HG03196 (cell line): Measurements from ENCODE around the gene C7orf25.
"Not testable (repeated sequence)": the region's sequence is repeated elsewhere in the genome, so short reads cannot be mapped to it uniquely, and the experiment has no call there.

Source experiments
- ATAC-seq: cut with Tn5 transposase; IDR thresholded peaks from one replicate; pipeline ENCODE4 v1.9.1; 2021; ENCODE audit not compliant: unreplicated experiment

The C7orf25 gene

GRCh38 chr7:42930889-42931288 lies 19.0 kb upstream of the C7orf25 start:
- ATAC-seq: no peak

- ATAC-seq: no peak
Measured at GRCh38 chr7:42929449-42929848, 17.6 kb upstream of the C7orf25 start.

GRCh38 chr7:42928754-42929153 lies 16.9 kb upstream of the C7orf25 start:
- no peak for ATAC-seq

GRCh38 chr7:42926204-42926603 lies 14.3 kb upstream of the C7orf25 start:
- ATAC-seq: no peak

GRCh38 chr7:42925630-42926029 lies 13.8 kb upstream of the C7orf25 start:
- ATAC-seq: no peak

- no peak for ATAC-seq
Measured at GRCh38 chr7:42924223-42924838, 12.5 kb upstream of the C7orf25 start.

- no peak for ATAC-seq
Measured at GRCh38 chr7:42922017-42922753, 10.3 kb upstream of the C7orf25 start.

- no peak for ATAC-seq
Measured at GRCh38 chr7:42915356-42915755, 3.5 kb upstream of the C7orf25 start.

- ATAC-seq: no peak
Measured at GRCh38 chr7:42914421-42915045, 2.7 kb upstream of the C7orf25 start.

- no peak for ATAC-seq
Measured at GRCh38 chr7:42914009-42914408, 2.1 kb upstream of the C7orf25 start.

GRCh38 chr7:42913591-42913990 lies 1.7 kb upstream of the C7orf25 start:
- no peak for ATAC-seq

- no peak for ATAC-seq
Measured at GRCh38 chr7:42910306-42910705, 1.6 kb downstream of the C7orf25 start.

GRCh38 chr7:42907316-42907715 lies 4.6 kb downstream of the C7orf25 start:
- no peak for ATAC-seq

- ATAC-seq: no peak
Measured at GRCh38 chr7:42906181-42906580, 5.7 kb downstream of the C7orf25 start.

- no peak for ATAC-seq
Measured at GRCh38 chr7:42902331-42902730, 9.5 kb downstream of the C7orf25 start.

GRCh38 chr7:42900842-42901241 lies 11.0 kb downstream of the C7orf25 start:
- no peak for ATAC-seq

GRCh38 chr7:42893346-42894240 lies 18.3 kb downstream of the C7orf25 start:
- ATAC-seq: no peak

GRCh38 chr7:42886893-42887505 lies 24.9 kb downstream of the C7orf25 start:
- no peak for ATAC-seq

- no peak for ATAC-seq
Measured at GRCh38 chr7:42886129-42886528, 25.7 kb downstream of the C7orf25 start.

- ATAC-seq: not testable (repeated sequence)
Measured at GRCh38 chr7:42885183-42885582, 26.7 kb downstream of the C7orf25 start.

- ATAC-seq: no peak
Measured at GRCh38 chr7:42883950-42884349, 27.9 kb downstream of the C7orf25 start.
